ENCODE data around the gene RGS3. TPM values are rescaled to one million over a fixed set of nuclear protein-coding genes. Genes with fewer than 3 reads are reported as not detected.
A peak's percentile ranks its signal among the peaks of the same experiment; 100 is the strongest.

RGS3 gene
- total RNA-seq, 2 donors from 2014 or later, result 112 to 184 TPM

DNA sequence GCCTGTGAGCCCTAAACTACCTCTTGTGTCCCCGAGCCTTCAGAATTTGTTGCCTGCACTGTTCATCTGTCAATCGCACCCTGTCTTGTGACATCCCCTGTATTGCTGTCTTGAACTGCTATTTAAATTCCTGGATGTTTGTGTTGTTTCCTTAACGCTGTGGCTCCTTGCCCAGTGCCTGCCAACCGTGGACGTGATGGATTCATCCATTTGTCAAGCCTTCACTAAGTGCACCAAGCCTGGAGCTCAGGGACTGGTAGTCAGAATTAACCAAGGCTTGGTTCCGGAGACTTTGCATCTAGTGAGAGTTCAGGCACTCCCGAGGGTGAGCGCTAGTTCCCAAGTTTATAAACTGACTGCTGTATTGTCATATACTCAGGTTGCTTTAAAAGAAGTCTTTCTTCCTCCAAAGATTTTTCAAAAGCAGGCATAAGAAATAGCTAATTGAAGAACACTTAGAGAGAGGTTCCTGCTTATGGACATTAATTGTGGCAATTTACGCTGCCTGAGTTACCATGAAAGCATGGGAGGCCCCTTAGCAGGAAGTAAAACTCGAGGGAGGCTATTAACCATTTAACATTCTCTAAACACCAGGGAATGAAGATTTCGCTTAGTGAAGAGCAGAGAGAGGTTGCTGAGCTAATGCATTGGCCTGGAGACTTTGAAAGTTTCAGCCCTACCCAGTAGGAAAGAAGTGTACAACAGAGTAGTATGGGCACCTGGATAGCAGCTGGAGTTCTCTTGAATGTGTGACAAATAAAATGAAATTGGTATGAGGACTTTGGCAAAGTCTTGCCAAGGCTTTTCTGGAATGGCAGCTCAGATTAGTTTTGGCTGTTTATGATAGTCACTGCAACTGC lies 29.0 kb downstream of the RGS3 start:
- no peak for DNase-seq (ENCODE audit: low spot score)
- peaks cover 0 to 30% of the 10 kb centered on the region in 2 donors for H3K4me1 ChIP-seq
- no peak overlapping the region for H3K4me3 ChIP-seq
- H3K27me3 ChIP-seq, result no peaks in the 10 kb centered on the region
- no peak for TF ChIP-seq CTCF (IDR thresholded peaks at IDR 0.05)
- no peaks in the 10 kb centered on the region for H3K9me3 ChIP-seq
- H3K36me3 ChIP-seq, result peaks cover 6% of the 10 kb centered on the region
- H3K27ac ChIP-seq, result peak overlapping the region; percentile 73 to 84

DNA sequence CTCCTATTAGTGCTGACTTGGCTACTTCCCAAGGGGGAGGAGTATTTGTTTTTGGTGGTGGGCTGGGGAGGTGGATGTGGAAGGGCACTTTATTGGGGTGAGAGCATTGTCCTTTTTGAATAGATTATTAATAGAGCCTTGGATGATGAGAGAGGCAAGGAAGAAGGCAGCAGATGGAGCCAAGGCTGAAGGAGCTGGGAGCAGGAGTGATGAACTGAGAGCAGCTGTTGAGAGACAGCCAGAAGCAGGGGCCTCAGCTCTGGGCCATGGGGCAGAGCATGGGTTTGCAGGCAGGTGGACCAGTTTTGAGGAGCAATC lies 29.6 kb downstream of the RGS3 start:
- DNase-seq (ENCODE audit: low spot score), result no peak
- H3K9me3 ChIP-seq, result no peaks in the 10 kb centered on the region
- no peak for TF ChIP-seq CTCF (IDR thresholded peaks at IDR 0.05)
- H3K36me3 ChIP-seq, result peaks cover 12% of the 10 kb centered on the region
- H3K4me3 ChIP-seq, result no peak overlapping the region
- peak overlapping the region; percentile 73 to 84 for H3K27ac ChIP-seq
- H3K4me1 ChIP-seq, result peaks cover 0 to 29% of the 10 kb centered on the region in 2 donors
- H3K27me3 ChIP-seq, result no peaks in the 10 kb centered on the region

DNA sequence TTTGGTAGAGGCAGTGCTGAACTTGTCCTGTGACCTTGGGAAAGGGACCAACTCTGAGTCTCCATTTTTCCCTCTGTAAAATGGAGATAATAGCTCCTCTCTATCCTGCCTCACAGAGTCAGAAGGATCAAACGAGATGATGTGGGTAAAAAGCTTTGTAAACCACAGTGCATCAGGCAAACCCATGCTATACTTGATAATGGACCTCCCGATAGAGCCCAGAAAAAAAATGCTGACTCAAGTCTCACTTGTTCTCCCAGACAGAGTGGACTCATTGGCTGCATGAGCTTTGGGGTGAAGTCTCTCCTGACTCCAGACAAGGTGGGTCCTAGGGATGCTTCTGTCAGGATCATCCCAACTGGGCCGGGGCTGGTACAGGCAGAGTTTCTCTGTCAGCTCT lies 32.0 kb downstream of the RGS3 start:
- H3K27ac ChIP-seq, result no peak overlapping the region
- H3K4me1 ChIP-seq, result peaks cover 0 to 25% of the 10 kb centered on the region in 2 donors
- peaks cover 24% of the 10 kb centered on the region for H3K36me3 ChIP-seq
- TF ChIP-seq CTCF (IDR thresholded peaks at IDR 0.05), result no peak
- no peaks in the 10 kb centered on the region for H3K9me3 ChIP-seq
- no peak overlapping the region for H3K4me3 ChIP-seq
- no peaks in the 10 kb centered on the region for H3K27me3 ChIP-seq
- no peak for DNase-seq (ENCODE audit: low spot score)

DNA sequence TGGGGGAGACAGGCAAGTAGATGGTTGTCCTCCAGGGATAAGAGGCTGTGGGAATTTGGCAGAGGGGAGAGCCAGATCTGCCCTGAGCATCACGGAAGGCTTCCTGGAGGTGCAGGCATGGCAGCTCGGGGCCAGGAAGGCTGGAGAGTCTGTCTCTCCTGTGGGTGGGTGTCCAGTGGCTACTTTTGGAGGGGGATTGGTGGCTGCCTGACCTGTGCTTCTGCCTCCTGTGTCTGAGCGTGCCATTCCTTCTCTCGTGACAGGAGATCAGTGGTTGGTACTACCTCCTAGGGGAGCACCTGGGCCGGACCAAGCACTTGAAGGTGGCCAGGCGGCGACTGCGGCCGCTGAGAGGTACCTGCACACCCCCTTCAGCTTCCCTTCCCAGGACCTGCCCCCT lies 33.5 kb downstream of the RGS3 start:
- Histone ChIP-seq H3K27me3 (no peaks in the 10 kb centered on the region), H3K4me3 (no peak overlapping the region), H3K4me1 (peaks cover 0 to 31% of the 10 kb centered on the region in 2 donors), H3K27ac (no peak overlapping the region), H3K9me3 (no peaks in the 10 kb centered on the region), H3K36me3 (peaks cover 24% of the 10 kb centered on the region)
- no peak for TF ChIP-seq CTCF (IDR thresholded peaks at IDR 0.05)
- DNase-seq (ENCODE audit: low spot score), result no peak

GRCh38 chr9:113499153-113499875 lies 35.8 kb downstream of the RGS3 start:
- H3K4me3 ChIP-seq, result no peak overlapping the region
- no peak for DNase-seq (ENCODE audit: low spot score)
- peaks cover 0 to 36% of the 10 kb centered on the region in 2 donors for H3K4me1 ChIP-seq
- no peaks in the 10 kb centered on the region for H3K9me3 ChIP-seq
- no peaks in the 10 kb centered on the region for H3K27me3 ChIP-seq
- H3K27ac ChIP-seq, result peak overlapping the region; percentile 79 to 83
- no peak for TF ChIP-seq CTCF (IDR thresholded peaks at IDR 0.05)
- peaks cover 24% of the 10 kb centered on the region for H3K36me3 ChIP-seq
